ENCODE data around the gene RPL36A. TPM values are rescaled to one million over a fixed set of nuclear protein-coding genes. Genes with fewer than 3 reads are reported as not detected.

RPL36A gene
- total RNA-seq, 1 experiment from 2014 or later = 1,862 TPM

GRCh38 chrX:101393530-101394305 lies 2.9 kb downstream of the RPL36A start:
- no peak for DNase-seq (ENCODE audit: low spot score)

GRCh38 chrX:101394372-101394771 lies 3.6 kb downstream of the RPL36A start:
- no peak for DNase-seq (ENCODE audit: low spot score)

GRCh38 chrX:101395789-101396188 lies 5.0 kb downstream of the RPL36A start:
- peak; percentile 11 for DNase-seq (ENCODE audit: low spot score)

GRCh38 chrX:101397779-101398178 lies 7.0 kb downstream of the RPL36A start:
- DNase-seq (ENCODE audit: low spot score) = no peak

- no peak for DNase-seq (ENCODE audit: low spot score)
These were observed 7.9 kb downstream of the RPL36A start for GRCh38 chrX:101398694-101399093.

GRCh38 chrX:101399825-101400224 lies 9.0 kb downstream of the RPL36A start:
- DNase-seq (ENCODE audit: low spot score) = no peak

- DNase-seq (ENCODE audit: low spot score) = no peak
These were observed 16.4 kb downstream of the RPL36A start for GRCh38 chrX:101407167-101407747.

GRCh38 chrX:101407748-101408531 lies 17.1 kb downstream of the RPL36A start, which contains the start of the genes GLA and HNRNPH2:
GLA (minus strand) TSS chrX:101407925; CDS start chrX:101407903, 22 bp downstream.
HNRNPH2 (plus strand) TSS chrX:101408222; CDS start chrX:101411989, 3,767 bp downstream.
- DNase-seq (ENCODE audit: low spot score) = peak; percentile 99

- no peak for DNase-seq (ENCODE audit: low spot score)
These were observed 17.7 kb downstream of the RPL36A start for GRCh38 chrX:101408532-101408841.

GRCh38 chrX:101409043-101409442 lies 18.2 kb downstream of the RPL36A start:
- no peak for DNase-seq (ENCODE audit: low spot score)

GRCh38 chrX:101410461-101410860 lies 19.6 kb downstream of the RPL36A start:
- DNase-seq (ENCODE audit: low spot score) = no peak

GRCh38 chrX:101411984-101412383 lies 21.2 kb downstream of the RPL36A start:
- no peak for DNase-seq (ENCODE audit: low spot score)

GRCh38 chrX:101415180-101416145 lies 24.7 kb downstream of the RPL36A start:
- DNase-seq (ENCODE audit: low spot score) = peak; percentile 49

- no peak for DNase-seq (ENCODE audit: low spot score)
These were observed 25.9 kb downstream of the RPL36A start for GRCh38 chrX:101416691-101417090.

GRCh38 chrX:101417190-101417589 lies 26.4 kb downstream of the RPL36A start:
- DNase-seq (ENCODE audit: low spot score) = no peak

- no peak for DNase-seq (ENCODE audit: low spot score)
These were observed 27.4 kb downstream of the RPL36A start for GRCh38 chrX:101417981-101418841.

- no peak for DNase-seq (ENCODE audit: low spot score)
These were observed 28.7 kb downstream of the RPL36A start for GRCh38 chrX:101419489-101419888.

- DNase-seq (ENCODE audit: low spot score) = no peak
These were observed 37.1 kb downstream of the RPL36A start for GRCh38 chrX:101427954-101428353.

- DNase-seq (ENCODE audit: low spot score) = no peak
These were observed 39.1 kb downstream of the RPL36A start for GRCh38 chrX:101429934-101430333.

GRCh38 chrX:101430457-101431078 lies 39.8 kb downstream of the RPL36A start:
- peak; percentile 30 for DNase-seq (ENCODE audit: low spot score)

Measured in H4 (cell line).